Tibial nerve (tissue), 4 donors: ENCODE measurements around the gene TIMM22. TPM values are rescaled to one million over a fixed set of nuclear protein-coding genes. Genes with fewer than 3 reads are reported as not detected.

Source experiments
- DNase-seq, 2 donors: peaks; one replicate each; pipeline ENCODE4 v3.0.0-alpha.2; 2019; ENCODE audit warnings: low spot score in 2 of 2
- H3K27ac ChIP-seq, 4 donors: fragments of 200-600 bp; sonication (generic) in 3 of 4; one replicate each; pipeline ENCODE4 v1.5.1; 2017 to 2019; ENCODE audit warnings: mild to moderate bottlenecking in 1 of 4
- H3K27me3 ChIP-seq, 2 donors: fragments of 200-600 bp; sonication (generic) in 1 of 2; one replicate each; pipeline versions ENCODE4 v1.5.1 to v1.6.0; 2017 to 2019
- H3K36me3 ChIP-seq, 3 donors: fragments of 200-600 bp; sonication (generic); one replicate each; pipeline ENCODE4 v1.5.1; 2018 to 2019
- H3K4me1 ChIP-seq, 4 donors: fragments of 200-600 bp; sonication (generic) in 3 of 4; one replicate each; pipeline ENCODE4 v1.5.1; 2017 to 2019
- H3K4me3 ChIP-seq, 4 donors: fragments of 200-600 bp; sonication (generic) in 3 of 4; one replicate each; pipeline ENCODE4 v1.5.1; 2017 to 2019; ENCODE audit warnings: mild to moderate bottlenecking in 1 of 4, moderate library complexity in 1 of 4
- H3K9me3 ChIP-seq, 4 donors: fragments of 200-600 bp; sonication (generic) in 3 of 4; one replicate each; pipeline ENCODE4 v1.5.1; 2017 to 2019
- EP300 ChIP-seq, 2 donors: sonication (generic); formaldehyde crosslinking; IDR thresholded peaks; one replicate each; pipeline ENCODE4 v1.6.1; 2017; ENCODE audit warnings: antibody characterized with exemption in 2 of 2, mild to moderate bottlenecking in 1 of 2
- POLR2A ChIP-seq, 2 donors: fragments of 450-650 bp; IDR thresholded peaks; one replicate each; pipeline ENCODE4 v1.6.1; 2017; ENCODE audit warnings: antibody characterized with exemption in 2 of 2, mild to moderate bottlenecking in 2 of 2, moderate library complexity in 2 of 2
- whole genome bisulfite sequencing, 2 donors: methylation state at CpG; one replicate each; pipeline ENCODE4 v1.1.5; 2018; 5-methylcytosine and 5-hydroxymethylcytosine counted together
- total RNA-seq, 4 donors: library from RNA; depleted of rRNA; stranded (reverse); fragments of >200 nt; gene quantifications; one replicate each; pipeline ENCODE4 v1.1.0, GENCODE V29; 2016
- TF ChIP-seq, protein P1 (sequence below), 5 experiments: fragments of 200-600 bp in 3 of 5; fragments of 450-650 bp in 2 of 5; sonication (generic) in 3 of 5; IDR thresholded peaks; one replicate each; pipeline ENCODE4 v1.5.1; 2016 to 2019; ENCODE audit warnings: antibody characterized with exemption in 5 of 5, mild to moderate bottlenecking in 3 of 5, moderate library complexity in 2 of 5

Gene TIMM22
- total RNA-seq, 4 donors from 2014 or later = 11.1 to 18.4 (median 14.7) TPM

GRCh38 chr17:1002412-1002753, 5.5 kb downstream of the TIMM22 start:
- Histone ChIP-seq H3K9me3 (no peaks in the 10 kb centered on the region), H3K4me1 (peaks cover 10 to 95% (median 49%) of the 10 kb centered on the region in 4 donors), H3K36me3 (peaks cover 0 to 58% (median 23%) of the 10 kb centered on the region in 3 donors), H3K27ac (peak overlapping the region; percentile 6 to 82 (median 61)), H3K27me3 (no peaks in the 10 kb centered on the region), H3K4me3 (no peak overlapping the region)
- WGBS, 2 donors = 54 to 63% methylated on average over 4 of the region's 4 CpGs
- no peak for TF ChIP-seq EP300 (IDR thresholded peaks at IDR 0.05)
- TF ChIP-seq, protein P1, sequence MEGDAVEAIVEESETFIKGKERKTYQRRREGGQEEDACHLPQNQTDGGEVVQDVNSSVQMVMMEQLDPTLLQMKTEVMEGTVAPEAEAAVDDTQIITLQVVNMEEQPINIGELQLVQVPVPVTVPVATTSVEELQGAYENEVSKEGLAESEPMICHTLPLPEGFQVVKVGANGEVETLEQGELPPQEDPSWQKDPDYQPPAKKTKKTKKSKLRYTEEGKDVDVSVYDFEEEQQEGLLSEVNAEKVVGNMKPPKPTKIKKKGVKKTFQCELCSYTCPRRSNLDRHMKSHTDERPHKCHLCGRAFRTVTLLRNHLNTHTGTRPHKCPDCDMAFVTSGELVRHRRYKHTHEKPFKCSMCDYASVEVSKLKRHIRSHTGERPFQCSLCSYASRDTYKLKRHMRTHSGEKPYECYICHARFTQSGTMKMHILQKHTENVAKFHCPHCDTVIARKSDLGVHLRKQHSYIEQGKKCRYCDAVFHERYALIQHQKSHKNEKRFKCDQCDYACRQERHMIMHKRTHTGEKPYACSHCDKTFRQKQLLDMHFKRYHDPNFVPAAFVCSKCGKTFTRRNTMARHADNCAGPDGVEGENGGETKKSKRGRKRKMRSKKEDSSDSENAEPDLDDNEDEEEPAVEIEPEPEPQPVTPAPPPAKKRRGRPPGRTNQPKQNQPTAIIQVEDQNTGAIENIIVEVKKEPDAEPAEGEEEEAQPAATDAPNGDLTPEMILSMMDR (IDR thresholded peaks at IDR 0.05) = no peak
- TF ChIP-seq POLR2A (IDR thresholded peaks at IDR 0.05) = no peak
- DNase-seq = no peak

DNA sequence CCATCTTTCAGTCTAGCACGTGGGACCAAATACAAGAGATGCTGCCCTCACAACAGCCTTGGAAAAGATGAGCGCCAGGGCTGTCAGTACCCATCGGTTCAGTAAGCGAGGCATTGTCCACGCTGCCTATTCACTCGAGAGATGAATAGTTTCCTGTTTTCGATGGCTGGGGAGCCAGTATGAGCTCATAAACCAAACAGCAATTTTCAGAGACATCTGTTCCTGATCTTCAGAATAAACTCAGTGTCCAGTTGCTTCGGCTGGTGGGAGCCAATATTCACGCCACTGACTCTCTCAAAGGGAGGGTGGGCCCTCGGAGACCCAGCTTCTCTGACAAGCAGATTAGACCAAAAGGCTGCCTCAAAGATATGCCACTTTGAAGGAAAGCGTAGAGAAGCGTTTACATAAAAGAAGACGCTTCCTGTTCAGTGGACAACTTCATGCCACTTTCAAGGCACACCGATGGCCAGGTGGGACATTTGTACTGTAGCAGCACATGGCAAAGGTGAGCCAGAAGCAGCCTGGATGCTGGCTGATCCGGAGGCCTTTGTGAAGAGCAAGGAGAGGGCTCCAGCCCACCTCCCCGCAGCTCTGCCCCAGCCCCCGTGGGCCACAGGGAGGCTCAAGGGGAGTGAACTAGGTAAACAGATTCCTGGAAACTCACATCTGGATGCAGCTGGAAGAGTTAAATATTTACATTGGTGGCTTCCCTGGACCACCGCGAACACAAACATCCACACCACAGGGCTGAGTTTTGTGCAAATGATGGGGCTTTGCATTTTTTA, 6.0 kb downstream of the TIMM22 start:
- no peak for DNase-seq
- Histone ChIP-seq H3K27ac (peak overlapping the region; percentile 6 to 82 (median 61)), H3K4me1 (peaks cover 8 to 95% (median 46%) of the 10 kb centered on the region in 4 donors), H3K36me3 (peaks cover 0 to 63% (median 26%) of the 10 kb centered on the region in 3 donors), H3K9me3 (no peaks in the 10 kb centered on the region), H3K4me3 (no peak overlapping the region), H3K27me3 (no peaks in the 10 kb centered on the region)
- 41 to 43% methylated on average over 19 of the region's 19 CpGs for WGBS, 2 donors
- TF ChIP-seq, protein P1 (IDR thresholded peaks at IDR 0.05) = no peak
- TF ChIP-seq EP300 (IDR thresholded peaks at IDR 0.05) = peak in 1 of 2 donors; percentile 10

DNA sequence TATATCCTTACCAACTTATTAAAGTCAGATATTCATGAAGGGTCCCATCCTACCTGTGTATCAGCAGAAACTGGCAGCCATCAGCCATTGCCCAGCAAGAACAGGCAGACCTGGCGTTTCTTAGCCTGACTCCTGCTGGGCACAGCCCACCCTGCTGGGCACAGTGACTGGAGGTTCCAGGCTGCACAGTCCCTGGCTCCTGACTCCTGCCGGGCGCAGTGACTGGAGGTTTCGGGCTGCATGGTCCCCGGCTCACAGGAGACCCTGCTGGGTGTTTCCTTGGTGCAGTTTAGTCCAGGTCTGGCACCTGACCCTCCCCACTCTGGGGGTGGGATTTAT, 6.7 kb downstream of the TIMM22 start:
- peak overlapping the region in 2 of 4 donors; percentile 37 to 82 for H3K27ac ChIP-seq
- WGBS, 2 donors = 90 to 96% methylated on average over 2 to 5 of the region's 5 CpGs
- H3K4me1 ChIP-seq = peaks cover 4 to 95% (median 40%) of the 10 kb centered on the region in 4 donors

GRCh38 chr17:1003972-1004768, 7.2 kb downstream of the TIMM22 start:
- TF ChIP-seq POLR2A (IDR thresholded peaks at IDR 0.05) (no peak), EP300 (IDR thresholded peaks at IDR 0.05) (no peak)
- TF ChIP-seq, protein P1 (IDR thresholded peaks at IDR 0.05) = no peak
- no peaks in the 10 kb centered on the region for H3K27me3 ChIP-seq
- peak overlapping the region in 1 of 4 donors; percentile 82 for H3K27ac ChIP-seq
- peaks cover 0 to 70% (median 26%) of the 10 kb centered on the region in 3 donors for H3K36me3 ChIP-seq
- no peaks in the 10 kb centered on the region for H3K9me3 ChIP-seq
- DNase-seq = no peak
- no peak overlapping the region for H3K4me3 ChIP-seq
- 77 to 78% methylated on average over 21 to 23 of the region's 30 CpGs for WGBS, 2 donors
- H3K4me1 ChIP-seq = peaks cover 4 to 95% (median 40%) of the 10 kb centered on the region in 4 donors

More for the DNA sequence above, 6.7 kb downstream of the TIMM22 start:
- Histone ChIP-seq H3K27me3 (no peaks in the 10 kb centered on the region), H3K36me3 (peaks cover 0 to 68% (median 26%) of the 10 kb centered on the region in 3 donors), H3K9me3 (no peaks in the 10 kb centered on the region), H3K4me3 (no peak overlapping the region)
- DNase-seq = no peak
- TF ChIP-seq, protein P1 (IDR thresholded peaks at IDR 0.05) = no peak
- TF ChIP-seq POLR2A (IDR thresholded peaks at IDR 0.05) = no peak
- no peak for TF ChIP-seq EP300 (IDR thresholded peaks at IDR 0.05)
